Ascending aorta (tissue), 2 donors: ENCODE measurements around the gene TMC1. TPM values are rescaled to one million over a fixed set of nuclear protein-coding genes. Genes with fewer than 3 reads are reported as not detected.

Experiments used
- DNase-seq, 2 donors: peaks; one replicate each; pipeline ENCODE4 v3.0.0-alpha.2; 2019; ENCODE audit warnings: low spot score in 2 of 2
- H3K27ac ChIP-seq, 2 donors: fragments of 200-600 bp; sonication (generic); one replicate each; pipeline ENCODE4 v1.5.1; 2016 to 2017; ENCODE audit warnings: mild to moderate bottlenecking in 1 of 2
- H3K27me3 ChIP-seq: fragments of 200-600 bp; sonication (generic); one replicate; pipeline ENCODE4 v1.5.1; 2017
- H3K36me3 ChIP-seq, 2 donors: fragments of 200-600 bp; sonication (generic); one replicate each; pipeline ENCODE4 v1.5.1; 2016
- H3K4me1 ChIP-seq, 2 donors: fragments of 200-600 bp; sonication (generic); one replicate each; pipeline ENCODE4 v1.5.1; 2016 to 2017; ENCODE audit warnings: mild to moderate bottlenecking in 1 of 2
- H3K4me3 ChIP-seq, 2 donors: fragments of 200-600 bp; sonication (generic); one replicate each; pipeline ENCODE4 v1.5.1; 2016 to 2017; ENCODE audit warnings: mild to moderate bottlenecking in 1 of 2
- H3K9me3 ChIP-seq, 2 donors: fragments of 200-600 bp; sonication (generic); one replicate each; pipeline ENCODE4 v1.5.1; 2016
- intact Hi-C: fragments of 100-400 bp; cut with DNase I; formaldehyde crosslinking; loops from one replicate; pipeline ENCODE4 v1.15.1; 2023
- total RNA-seq: library from RNA; depleted of rRNA; stranded (reverse); fragments of >200 nt; gene quantifications from one replicate; pipeline ENCODE4 v1.1.0, GENCODE V29; 2016
- TF ChIP-seq, protein P1 (sequence below), 3 experiments: fragments of 200-600 bp in 2 of 3; fragments of 450-650 bp in 1 of 3; sonication (generic) in 2 of 3; IDR thresholded peaks; one replicate each; pipeline ENCODE4 v1.5.1; 2016 to 2019; ENCODE audit warnings: antibody characterized with exemption in 3 of 3, mild to moderate bottlenecking in 1 of 3, moderate library complexity in 1 of 3

Gene TMC1
- total RNA-seq, 1 donor from 2014 or later, result not detected

DNA sequence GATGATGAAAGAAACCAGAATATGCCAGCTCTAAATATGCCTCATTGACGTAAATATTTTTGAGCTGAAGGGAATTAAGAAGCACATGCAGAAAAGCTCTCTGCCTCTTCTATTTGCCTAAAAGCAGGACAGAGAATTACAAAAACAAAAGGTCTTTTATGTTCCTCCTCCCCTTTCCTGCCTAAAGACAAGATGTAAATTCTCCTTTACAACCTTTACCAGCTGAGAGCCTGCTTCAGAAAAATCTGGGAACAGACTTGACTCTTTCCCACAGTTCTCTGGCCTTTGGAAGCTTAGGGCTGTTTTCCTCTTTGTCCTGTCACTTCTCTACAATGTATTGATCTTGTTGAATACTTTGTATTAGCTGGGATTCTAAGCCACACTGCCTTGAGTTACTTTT is 199.7 kb downstream of the TMC1 start:
- no peaks in the 10 kb centered on the region for H3K27me3 ChIP-seq
- intact Hi-C loops, result no loop called here
- no peak overlapping the region for H3K4me3 ChIP-seq
- TF ChIP-seq, protein P1, sequence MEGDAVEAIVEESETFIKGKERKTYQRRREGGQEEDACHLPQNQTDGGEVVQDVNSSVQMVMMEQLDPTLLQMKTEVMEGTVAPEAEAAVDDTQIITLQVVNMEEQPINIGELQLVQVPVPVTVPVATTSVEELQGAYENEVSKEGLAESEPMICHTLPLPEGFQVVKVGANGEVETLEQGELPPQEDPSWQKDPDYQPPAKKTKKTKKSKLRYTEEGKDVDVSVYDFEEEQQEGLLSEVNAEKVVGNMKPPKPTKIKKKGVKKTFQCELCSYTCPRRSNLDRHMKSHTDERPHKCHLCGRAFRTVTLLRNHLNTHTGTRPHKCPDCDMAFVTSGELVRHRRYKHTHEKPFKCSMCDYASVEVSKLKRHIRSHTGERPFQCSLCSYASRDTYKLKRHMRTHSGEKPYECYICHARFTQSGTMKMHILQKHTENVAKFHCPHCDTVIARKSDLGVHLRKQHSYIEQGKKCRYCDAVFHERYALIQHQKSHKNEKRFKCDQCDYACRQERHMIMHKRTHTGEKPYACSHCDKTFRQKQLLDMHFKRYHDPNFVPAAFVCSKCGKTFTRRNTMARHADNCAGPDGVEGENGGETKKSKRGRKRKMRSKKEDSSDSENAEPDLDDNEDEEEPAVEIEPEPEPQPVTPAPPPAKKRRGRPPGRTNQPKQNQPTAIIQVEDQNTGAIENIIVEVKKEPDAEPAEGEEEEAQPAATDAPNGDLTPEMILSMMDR (IDR thresholded peaks at IDR 0.05), result no peak
- no peaks in the 10 kb centered on the region for H3K9me3 ChIP-seq
- H3K36me3 ChIP-seq, result no peaks in the 10 kb centered on the region
- no peaks in the 10 kb centered on the region for H3K4me1 ChIP-seq
- no peak overlapping the region for H3K27ac ChIP-seq
- DNase-seq, result no peak

DNA sequence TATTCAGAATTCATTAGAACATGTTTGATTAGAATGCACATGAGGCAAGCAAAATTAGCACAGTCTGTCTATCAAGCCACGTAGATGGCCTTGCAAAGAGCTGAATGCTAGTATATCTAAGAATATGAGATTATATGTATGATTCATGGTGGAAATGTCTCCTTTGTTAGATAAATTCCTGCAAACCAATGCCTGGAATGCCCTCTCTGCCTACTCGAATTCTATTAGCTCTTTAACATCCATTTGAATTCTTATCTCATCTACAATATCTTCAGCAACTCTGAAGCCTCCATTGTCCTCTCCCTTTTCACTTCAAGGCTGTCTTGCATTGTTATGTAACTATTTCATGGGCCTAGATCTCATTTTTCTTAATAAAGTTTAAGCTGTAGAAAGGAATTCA is 205.5 kb downstream of the TMC1 start:
- H3K36me3 ChIP-seq, result no peaks in the 10 kb centered on the region
- DNase-seq, result no peak
- no peaks in the 10 kb centered on the region for H3K9me3 ChIP-seq
- H3K27ac ChIP-seq, result no peak overlapping the region
- intact Hi-C loops, result no loop called here
- H3K27me3 ChIP-seq, result no peaks in the 10 kb centered on the region
- TF ChIP-seq, protein P1 (IDR thresholded peaks at IDR 0.05), result no peak
- H3K4me3 ChIP-seq, result no peak overlapping the region
- H3K4me1 ChIP-seq, result no peaks in the 10 kb centered on the region

DNA sequence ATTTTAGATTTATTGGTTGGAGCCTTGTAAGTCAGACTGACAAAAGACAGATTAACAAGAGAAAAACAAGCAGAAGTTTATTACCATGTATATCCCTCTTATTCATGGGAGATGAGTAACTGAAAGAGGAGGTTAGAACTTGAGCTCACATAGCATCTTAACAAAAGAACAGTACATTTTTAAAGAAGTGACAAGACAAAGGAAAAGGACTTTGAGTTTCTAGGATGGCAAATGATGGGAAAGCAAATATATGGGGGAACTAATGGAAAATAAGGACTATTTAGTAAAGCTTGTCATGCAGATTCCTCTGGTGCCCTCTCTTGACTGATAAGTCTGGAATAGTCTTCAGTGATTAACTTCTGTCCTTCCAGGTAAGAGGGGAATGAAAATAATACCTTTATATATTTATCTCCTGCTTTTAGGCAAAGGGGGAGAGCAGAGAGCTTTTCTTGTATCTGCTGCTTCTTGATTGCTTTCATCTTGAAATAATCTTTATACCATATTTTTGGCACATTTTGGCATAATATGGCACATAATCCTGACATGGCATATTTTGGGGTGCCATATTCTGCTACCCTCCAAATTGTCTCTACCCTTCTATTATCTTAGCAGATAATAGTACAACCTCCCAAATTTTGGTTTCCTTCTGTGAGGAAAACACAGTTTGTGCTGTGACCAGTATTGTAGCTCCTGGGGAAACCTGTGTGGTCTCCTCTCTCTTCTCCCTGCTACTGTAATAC is 206.8 kb downstream of the TMC1 start:
- no peak for DNase-seq
- Histone ChIP-seq H3K4me3 (no peak overlapping the region), H3K27ac (no peak overlapping the region), H3K27me3 (no peaks in the 10 kb centered on the region), H3K9me3 (no peaks in the 10 kb centered on the region), H3K4me1 (no peaks in the 10 kb centered on the region), H3K36me3 (no peaks in the 10 kb centered on the region)
- intact Hi-C loops, result no loop called here
- TF ChIP-seq, protein P1 (IDR thresholded peaks at IDR 0.05), result no peak

DNA sequence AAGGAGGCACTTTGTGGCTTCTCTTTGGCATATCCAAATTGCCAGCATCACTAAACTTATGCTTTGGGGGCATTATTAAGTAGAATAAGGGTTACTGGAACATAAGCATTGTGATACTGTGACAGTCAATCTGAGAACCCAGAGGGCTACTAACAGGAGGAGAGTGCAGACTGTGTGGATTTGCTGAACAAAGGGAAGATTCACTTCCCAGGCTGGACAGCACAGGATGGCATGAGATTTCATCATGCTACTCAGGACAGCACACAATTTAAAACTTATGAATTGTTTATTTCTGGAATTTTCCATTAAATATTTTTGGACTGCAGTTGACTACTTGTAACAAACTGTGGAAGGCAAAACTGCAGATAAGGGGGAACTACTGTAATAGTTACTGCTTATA is 212.5 kb downstream of the TMC1 start:
- Histone ChIP-seq H3K27me3 (no peaks in the 10 kb centered on the region), H3K4me3 (no peak overlapping the region), H3K27ac (no peak overlapping the region), H3K9me3 (no peaks in the 10 kb centered on the region), H3K36me3 (no peaks in the 10 kb centered on the region), H3K4me1 (no peaks in the 10 kb centered on the region)
- intact Hi-C loops, result no loop called here
- TF ChIP-seq, protein P1 (IDR thresholded peaks at IDR 0.05), result no peak
- no peak for DNase-seq

DNA sequence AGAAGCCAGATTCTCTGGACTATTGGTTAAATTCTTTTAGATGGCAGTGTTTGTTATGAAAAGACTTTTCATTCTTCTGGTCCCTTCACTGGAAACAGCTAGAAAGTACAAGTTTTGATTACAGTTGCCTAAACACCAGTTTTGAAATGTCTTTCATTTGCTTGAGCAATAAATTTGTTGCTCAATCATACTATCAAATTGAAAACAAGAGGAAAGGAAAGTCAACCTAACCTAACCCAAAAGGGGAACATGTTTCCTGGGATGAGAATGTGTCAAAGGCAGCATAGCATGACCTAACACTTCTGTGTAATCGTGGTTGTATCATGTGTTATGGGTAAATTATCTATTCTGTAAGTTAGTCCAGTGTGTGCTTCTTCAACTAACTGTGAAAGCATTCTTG is 213.2 kb downstream of the TMC1 start:
- H3K27me3 ChIP-seq, result no peaks in the 10 kb centered on the region
- H3K27ac ChIP-seq, result no peak overlapping the region
- no peak overlapping the region for H3K4me3 ChIP-seq
- TF ChIP-seq, protein P1 (IDR thresholded peaks at IDR 0.05), result no peak
- no peak for DNase-seq
- no peaks in the 10 kb centered on the region for H3K4me1 ChIP-seq
- H3K36me3 ChIP-seq, result no peaks in the 10 kb centered on the region
- H3K9me3 ChIP-seq, result no peaks in the 10 kb centered on the region
- intact Hi-C loops, result no loop called here

DNA sequence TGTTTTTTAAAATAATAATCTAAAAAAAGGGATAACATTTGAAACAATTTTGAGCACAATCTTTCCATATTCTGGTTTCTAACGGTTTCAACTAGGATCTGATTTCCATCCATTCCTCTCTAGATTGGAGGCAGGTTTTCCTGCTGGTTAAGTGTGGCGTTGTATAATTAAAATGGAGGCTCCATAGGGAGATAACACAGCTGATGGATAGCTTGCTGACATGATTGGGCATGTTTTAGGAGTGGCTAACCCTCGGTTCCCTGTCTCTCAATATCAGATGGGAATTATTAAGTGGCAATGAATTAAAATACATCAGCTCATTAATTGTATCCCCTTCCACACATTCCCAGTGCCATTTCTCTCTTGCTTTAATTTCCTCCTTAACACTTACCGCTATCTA is 222.4 kb downstream of the TMC1 start:
- Histone ChIP-seq H3K4me3 (no peak overlapping the region), H3K27me3 (no peaks in the 10 kb centered on the region), H3K36me3 (no peaks in the 10 kb centered on the region), H3K4me1 (no peaks in the 10 kb centered on the region), H3K9me3 (no peaks in the 10 kb centered on the region), H3K27ac (no peak overlapping the region)
- TF ChIP-seq, protein P1 (IDR thresholded peaks at IDR 0.05), result no peak
- DNase-seq, result no peak
- intact Hi-C loops, result no loop called here
